GM23338 (cell line): ENCODE data around the gene PDE3B. TPM values are rescaled to one million over a fixed set of nuclear protein-coding genes. Genes with fewer than 3 reads are reported as not detected.

Experiments
- ATAC-seq: fragments of 200-7000 bp; cut with Tn5 transposase; 3 replicates; pipeline ENCODE4 v1.9.1; 2020
- DNase-seq: peaks from one replicate; pipeline ENCODE4 v3.0.0-alpha.2; 2015; ENCODE audit warnings: low spot score
- H2AFZ ChIP-seq: fragments of 200-600 bp; sonication (generic); 2 replicates; pipeline ENCODE4 v1.8.0; 2016; ENCODE audit warnings: antibody characterized with exemption, mild to moderate bottlenecking, moderate library complexity
- H3F3A ChIP-seq: fragments of 200-600 bp; sonication (generic); replicated peaks from 2 replicates; pipeline ENCODE4 v1.8.0; 2017; ENCODE audit warnings: antibody characterized with exemption, mixed run types, low read depth
- H3K27ac ChIP-seq: fragments of 200-600 bp; sonication (generic); 2 replicates; pipeline ENCODE4 v1.6.1; 2016; ENCODE audit warnings: low read depth
- H3K27me3 ChIP-seq: fragments of 200-600 bp; sonication (generic); 2 replicates; pipeline ENCODE4 v1.8.0; 2016; ENCODE audit warnings: mild to moderate bottlenecking, mixed run types, moderate library complexity; ENCODE audit not compliant: insufficient read depth
- H3K36me3 ChIP-seq: fragments of 200-600 bp; sonication (generic); 2 replicates; pipeline ENCODE4 v1.8.0; 2016; ENCODE audit warnings: mild to moderate bottlenecking; ENCODE audit not compliant: insufficient read depth
- H3K4me1 ChIP-seq: fragments of 200-600 bp; sonication (generic); 2 replicates; pipeline ENCODE4 v1.8.0; 2016; ENCODE audit warnings: mild to moderate bottlenecking, moderate library complexity; ENCODE audit not compliant: insufficient read depth
- H3K4me2 ChIP-seq: fragments of 200-600 bp; sonication (generic); 2 replicates; pipeline ENCODE4 v1.7.1; 2017; ENCODE audit warnings: mixed run types
- H3K4me3 ChIP-seq: fragments of 200-600 bp; sonication (generic); 2 replicates; pipeline ENCODE4 v1.6.1; 2016; ENCODE audit warnings: mixed run types
- H3K79me2 ChIP-seq: fragments of 200-600 bp; sonication (generic); replicated peaks from 2 replicates; pipeline ENCODE4 v1.8.0; 2017; ENCODE audit warnings: mild to moderate bottlenecking; ENCODE audit not compliant: insufficient read depth
- H3K9me2 ChIP-seq: fragments of 200-600 bp; sonication (generic); 2 replicates; pipeline ENCODE4 v1.8.0; 2017; ENCODE audit not compliant: insufficient read depth
- H4K20me1 ChIP-seq: fragments of 200-600 bp; sonication (generic); replicated peaks from 2 replicates; pipeline ENCODE4 v1.8.0; 2017; ENCODE audit warnings: mild to moderate bottlenecking; ENCODE audit not compliant: insufficient read depth
- H3K27ac Mint-ChIP-seq: 2 replicates; pipeline ENCODE4 v1.8.0; 2020; ENCODE audit warnings: inconsistent platforms, mild to moderate bottlenecking, moderate library complexity, mixed read lengths
- H3K27me3 Mint-ChIP-seq: 3 replicates; pipeline ENCODE4 v1.8.0; 2022; ENCODE audit warnings: low read depth, mild to moderate bottlenecking, moderate library complexity, mixed read lengths, inconsistent platforms; ENCODE audit not compliant: insufficient read depth, poor library complexity
- H3K36me3 Mint-ChIP-seq: 3 replicates; pipeline ENCODE4 v1.8.0; 2021; ENCODE audit warnings: low read depth, mild to moderate bottlenecking, inconsistent platforms, moderate library complexity, mixed read lengths
- H3K4me1 Mint-ChIP-seq: 3 replicates; pipeline ENCODE4 v1.8.0; 2020; ENCODE audit warnings: mild to moderate bottlenecking, inconsistent platforms, mixed read lengths
- H3K4me3 Mint-ChIP-seq: 3 replicates; pipeline ENCODE4 v1.8.0; 2021; ENCODE audit warnings: moderate library complexity, mild to moderate bottlenecking, inconsistent platforms, mixed read lengths
- H3K9me3 Mint-ChIP-seq: 3 replicates; pipeline ENCODE4 v1.8.0; 2020; ENCODE audit warnings: moderate library complexity, mild to moderate bottlenecking, inconsistent platforms, mixed read lengths
- CTCF ChIP-seq, 2 experiments: fragments of 200-600 bp in 1 of 2; sonication (generic) in 1 of 2; conservative IDR thresholded peaks; 2 replicates each; pipeline versions ENCODE4 v1.5.1 to v1.6.1; 2016 to 2017; ENCODE audit warnings: antibody characterized with exemption in 2 of 2, low read depth in 2 of 2, mild to moderate bottlenecking in 2 of 2, moderate library complexity in 1 of 2
- ETS1 ChIP-seq: IDR thresholded peaks from 2 replicates; pipeline ENCODE4 v1.6.1; 2016; ENCODE audit warnings: antibody characterized with exemption
- EZH2 ChIP-seq: fragments of 200-600 bp; sonication (generic); IDR thresholded peaks from one replicate; pipeline ENCODE4 v1.8.0; 2017; ENCODE audit warnings: antibody characterized with exemption, mild to moderate bottlenecking, low read depth; ENCODE audit not compliant: unreplicated experiment
- JUNB ChIP-seq: IDR thresholded peaks from one replicate; pipeline ENCODE4 v1.6.1; 2016; ENCODE audit warnings: antibody characterized with exemption; ENCODE audit not compliant: unreplicated experiment
- POLR2AphosphoS5 ChIP-seq: IDR thresholded peaks from 2 replicates; pipeline ENCODE4 v1.6.1; 2016; ENCODE audit warnings: antibody characterized with exemption, low read depth
- REST ChIP-seq: IDR thresholded peaks from one replicate; pipeline ENCODE4 v1.6.1; 2018; ENCODE audit warnings: antibody characterized with exemption; ENCODE audit not compliant: unreplicated experiment
- STAT1 ChIP-seq: IDR thresholded peaks from one replicate; pipeline ENCODE4 v1.6.1; 2016; ENCODE audit warnings: antibody characterized with exemption; ENCODE audit not compliant: unreplicated experiment
- ZNF114 ChIP-seq: fragments of 250-450 bp; sonication (Bioruptor Pico); IDR thresholded peaks from 2 replicates; pipeline ENCODE4 v1.5.0; 2020; ENCODE audit warnings: mild to moderate bottlenecking, moderate library complexity
- polyA plus RNA-seq: library from polyadenylated mRNA; unstranded; fragments of >200 nt; fragmentation: Nextera tagmentation; extraction: Ambion mirVana; gene quantifications from 2 replicates; pipeline ENCODE4 v1.2.1, GENCODE V29; 2016
- total RNA-seq: library from RNA; depleted of rRNA; stranded (reverse); fragments of >200 nt; shearing (Covaris generic); gene quantifications from 2 replicates; pipeline ENCODE4 v1.2.3, GENCODE V29; 2014

The PDE3B gene
- total and polyA plus RNA-seq, 2 experiments from 2014 or later: 4.3 to 21.3 TPM

GRCh38 chr11:14905104-14906033, 261.8 kb downstream of the PDE3B start (continued):
- TF ChIP-seq REST (no peak), ETS1 (no peak), STAT1 (no peak)

- Histone ChIP-seq H3F3A (no peaks in the 10 kb centered on the region; the same call in 1 of the 2 replicates), H3K9me2 (no peaks in the 10 kb centered on the region), H3K79me2 (no peaks in the 10 kb centered on the region), H3K4me3 (peak overlapping the region; percentile 79; the same call in 1 of the 2 replicates), H3K27me3 (peaks cover 11% of the 10 kb centered on the region), H3K4me2 (peak overlapping the region; percentile 96; the same call in 1 of the 2 replicates), H2AFZ (no peak overlapping the region), H4K20me1 (no peaks in the 10 kb centered on the region), H3K4me1 (no peaks in the 10 kb centered on the region), H3K27ac (no peak overlapping the region), H3K36me3 (no peaks in the 10 kb centered on the region)
- Mint-ChIP-seq H3K4me1 (peaks cover 16% of the 10 kb centered on the region), H3K9me3 (no peaks in the 10 kb centered on the region), H3K4me3 (peak overlapping the region; percentile 92), H3K27me3 (peaks cover 20% of the 10 kb centered on the region), H3K36me3 (no peaks in the 10 kb centered on the region), H3K27ac (no peak overlapping the region)
- ATAC-seq: no peak
- no peak for DNase-seq
- TF ChIP-seq ZNF114: no peak
- TF ChIP-seq CTCF (conservative IDR thresholded peaks at IDR 0.05; ENCODE audit: low read depth in 2 of 2): no peak
- no peak for TF ChIP-seq POLR2AphosphoS5
- no peak for TF ChIP-seq ETS1
- no peak for TF ChIP-seq EZH2
- TF ChIP-seq REST: no peak
- no peak for TF ChIP-seq STAT1
- no peak for TF ChIP-seq JUNB
Observed at GRCh38 chr11:14906578-14906977, 263.0 kb downstream of the PDE3B start.
